ENCODE measurements around the gene IFIH1.

DNA sequence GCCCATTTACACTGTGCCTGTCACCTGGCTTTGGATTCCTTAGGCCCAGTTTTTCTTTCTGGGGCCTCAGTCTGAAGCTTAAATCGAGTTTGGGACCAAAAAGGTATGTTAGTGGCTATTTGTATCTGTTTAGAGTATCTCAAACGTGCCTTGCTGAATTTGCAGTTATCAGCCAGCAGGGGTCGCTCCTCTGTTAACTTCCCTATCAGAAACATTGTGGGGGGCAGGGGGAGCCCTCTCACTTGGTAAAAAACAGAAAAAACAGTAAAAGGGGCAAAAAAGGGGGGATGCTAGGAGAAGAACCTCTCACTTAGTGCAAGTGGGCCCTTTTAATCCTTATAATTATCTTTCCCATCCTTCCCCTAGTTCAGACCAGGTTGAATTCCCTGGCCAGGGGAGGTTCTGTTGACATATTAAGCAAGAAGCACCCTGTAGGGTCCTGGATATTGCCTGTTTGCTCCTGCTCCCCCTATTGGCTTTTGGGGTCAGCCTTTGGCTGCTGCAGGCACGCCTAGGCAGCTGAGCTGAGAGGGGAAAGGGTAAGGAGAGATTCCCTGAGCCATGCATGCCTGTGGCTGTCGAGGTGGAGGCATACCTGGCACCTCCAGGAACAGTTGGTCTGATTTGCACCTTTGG lies 8.8 kb upstream of the IFIH1 start:
- TF ChIP-seq, protein P1, sequence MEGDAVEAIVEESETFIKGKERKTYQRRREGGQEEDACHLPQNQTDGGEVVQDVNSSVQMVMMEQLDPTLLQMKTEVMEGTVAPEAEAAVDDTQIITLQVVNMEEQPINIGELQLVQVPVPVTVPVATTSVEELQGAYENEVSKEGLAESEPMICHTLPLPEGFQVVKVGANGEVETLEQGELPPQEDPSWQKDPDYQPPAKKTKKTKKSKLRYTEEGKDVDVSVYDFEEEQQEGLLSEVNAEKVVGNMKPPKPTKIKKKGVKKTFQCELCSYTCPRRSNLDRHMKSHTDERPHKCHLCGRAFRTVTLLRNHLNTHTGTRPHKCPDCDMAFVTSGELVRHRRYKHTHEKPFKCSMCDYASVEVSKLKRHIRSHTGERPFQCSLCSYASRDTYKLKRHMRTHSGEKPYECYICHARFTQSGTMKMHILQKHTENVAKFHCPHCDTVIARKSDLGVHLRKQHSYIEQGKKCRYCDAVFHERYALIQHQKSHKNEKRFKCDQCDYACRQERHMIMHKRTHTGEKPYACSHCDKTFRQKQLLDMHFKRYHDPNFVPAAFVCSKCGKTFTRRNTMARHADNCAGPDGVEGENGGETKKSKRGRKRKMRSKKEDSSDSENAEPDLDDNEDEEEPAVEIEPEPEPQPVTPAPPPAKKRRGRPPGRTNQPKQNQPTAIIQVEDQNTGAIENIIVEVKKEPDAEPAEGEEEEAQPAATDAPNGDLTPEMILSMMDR (conservative IDR thresholded peaks at IDR 0.05) = peak; percentile 70
- TF ChIP-seq EZH2 (IDR thresholded peaks at IDR 0.05; ENCODE audit: low read depth) = no peak

All from PC-9 (cell line).